Caco-2 (cell line): ENCODE measurements around the gene FOXRED1. TPM values are rescaled to one million over a fixed set of nuclear protein-coding genes. Genes with fewer than 3 reads are reported as not detected.

ENCODE experiments used
- BruUV-seq: library from RNA; stranded (reverse); fragments of 400-500 nt; replicated peaks from 2 replicates; lab custom pipeline; 2021; lab: Mats Ljungman, UMichigan
- CTCF ChIA-PET: fragments of 300-600 bp; sonication (Branson Sonifier 250); formaldehyde crosslinking; loops from one replicate; lab custom pipeline; 2022; ENCODE audit warnings: antibody characterized with exemption; lab: Charles Lee
- POLR2A ChIA-PET: fragments of 300-600 bp; sonication (Branson Sonifier 250); formaldehyde crosslinking; loops from one replicate; lab custom pipeline; 2022; ENCODE audit warnings: antibody characterized with exemption; lab: Charles Lee
- DNase-seq, 2 experiments: peaks; one replicate each; pipeline versions ENCODE4 v3.0.0 to v3.0.0-alpha.2; 2020 to 2022
- H3K27me3 ChIP-seq: replicated peaks from 2 replicates; pipeline ENCODE4 v1.6.0; 2011; ENCODE audit warnings: low read length; ENCODE audit not compliant: control insufficient read depth, insufficient read depth
- H3K36me3 ChIP-seq: 2 replicates; pipeline ENCODE4 v1.5.1; 2011; ENCODE audit warnings: low read length; ENCODE audit not compliant: control insufficient read depth, insufficient read depth
- H3K4me1 ChIP-seq: fragments of 250-450 bp; sonication (Bioruptor Pico); 2 replicates; pipeline ENCODE4 v1.5.1; 2020; ENCODE audit warnings: mild to moderate bottlenecking
- H3K4me3 ChIP-seq: 2 replicates; pipeline ENCODE4 v1.5.1; 2011; ENCODE audit warnings: low read depth, mild to moderate bottlenecking, control low read depth, low read length
- H3K9me3 ChIP-seq: fragments of 250-450 bp; sonication (Bioruptor Pico); 2 replicates; pipeline ENCODE4 v1.5.1; 2020; ENCODE audit warnings: mild to moderate bottlenecking, moderate library complexity
- H3K27ac Mint-ChIP-seq: one replicate; pipeline ENCODE4 v1.8.0; 2022; ENCODE audit warnings: mixed read lengths; ENCODE audit not compliant: unreplicated experiment
- H3K27me3 Mint-ChIP-seq: one replicate; pipeline ENCODE4 v1.8.0; 2022; ENCODE audit warnings: mixed read lengths; ENCODE audit not compliant: insufficient read depth, unreplicated experiment
- H3K36me3 Mint-ChIP-seq: one replicate; pipeline ENCODE4 v1.8.0; 2022; ENCODE audit warnings: mild to moderate bottlenecking, mixed read lengths; ENCODE audit not compliant: insufficient read depth, unreplicated experiment
- H3K4me1 Mint-ChIP-seq: one replicate; pipeline ENCODE4 v1.8.0; 2022; ENCODE audit warnings: low read depth, mixed read lengths; ENCODE audit not compliant: unreplicated experiment
- H3K4me3 Mint-ChIP-seq: one replicate; pipeline ENCODE4 v1.8.0; 2022; ENCODE audit warnings: mild to moderate bottlenecking, moderate library complexity, mixed read lengths; ENCODE audit not compliant: unreplicated experiment
- H3K9me3 Mint-ChIP-seq: one replicate; pipeline ENCODE4 v1.8.0; 2022; ENCODE audit warnings: mixed read lengths; ENCODE audit not compliant: unreplicated experiment
- intact Hi-C: fragments of 100-400 bp; cut with micrococcal nuclease; formaldehyde crosslinking; loops from one replicate; pipeline ENCODE4 v1.10.0; 2022; ENCODE audit not compliant: unreplicated experiment
- total RNA-seq: library from RNA; stranded (reverse); gene quantifications from 2 replicates; pipeline ENCODE4 v1.2.3, GENCODE V29; 2022
- TF ChIP-seq, protein P1 (sequence below), 2 experiments: fragments of 200-600 bp in 1 of 2; IDR thresholded peaks; 1 replicate in 1 of 2; 2 replicates in 1 of 2; pipeline versions ENCODE4 v1.5.1 to v1.8.0; 2011 to 2022; ENCODE audit warnings: antibody characterized with exemption in 1 of 2, control low read depth in 1 of 2, inconsistent platforms in 1 of 2, low read depth in 1 of 2, low read length in 1 of 2, mild to moderate bottlenecking in 1 of 2, moderate library complexity in 1 of 2; ENCODE audit not compliant: insufficient read depth in 1 of 2, severe bottlenecking in 1 of 2, unreplicated experiment in 1 of 2

The FOXRED1 gene
- total RNA-seq, 1 experiment from 2014 or later: 91.7 TPM

DNA sequence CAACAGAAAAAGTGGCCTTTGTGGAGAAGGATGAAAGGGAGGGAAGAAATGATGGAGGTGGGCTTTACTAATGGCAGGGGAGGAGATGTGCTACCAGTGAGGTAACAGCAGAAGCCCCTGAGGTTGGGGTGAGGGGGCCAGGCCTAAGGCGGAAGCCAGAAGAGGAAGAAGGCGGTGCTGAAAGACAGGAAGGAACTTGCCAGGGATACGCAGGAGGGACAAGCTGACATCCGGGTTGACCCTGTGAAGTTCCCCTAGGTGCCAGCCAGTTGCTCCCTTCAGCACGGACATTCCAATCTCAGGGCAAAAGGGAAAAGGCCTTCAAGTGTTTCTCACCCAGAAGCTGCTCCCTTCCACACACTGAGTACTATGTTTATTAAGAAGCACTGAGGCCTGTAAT is 11.6 kb downstream of the FOXRED1 start:
- Histone ChIP-seq H3K4me3 (no peak overlapping the region), H3K27me3 (no peaks in the 10 kb centered on the region), H3K36me3 (peaks cover 3% of the 10 kb centered on the region; the same call in 1 of the 2 replicates), H3K4me1 (peaks cover 7% of the 10 kb centered on the region), H3K9me3 (no peaks in the 10 kb centered on the region)
- Mint-ChIP-seq H3K27ac (no peak overlapping the region), H3K4me1 (peaks cover 11% of the 10 kb centered on the region), H3K36me3 (peaks cover 24% of the 10 kb centered on the region), H3K9me3 (no peaks in the 10 kb centered on the region), H3K4me3 (no peak overlapping the region), H3K27me3 (no peaks in the 10 kb centered on the region)
- POLR2A ChIA-PET: no interaction called here
- no TSS peak for BruUV-seq
- CTCF ChIA-PET: no interaction called here
- TF ChIP-seq, protein P1, sequence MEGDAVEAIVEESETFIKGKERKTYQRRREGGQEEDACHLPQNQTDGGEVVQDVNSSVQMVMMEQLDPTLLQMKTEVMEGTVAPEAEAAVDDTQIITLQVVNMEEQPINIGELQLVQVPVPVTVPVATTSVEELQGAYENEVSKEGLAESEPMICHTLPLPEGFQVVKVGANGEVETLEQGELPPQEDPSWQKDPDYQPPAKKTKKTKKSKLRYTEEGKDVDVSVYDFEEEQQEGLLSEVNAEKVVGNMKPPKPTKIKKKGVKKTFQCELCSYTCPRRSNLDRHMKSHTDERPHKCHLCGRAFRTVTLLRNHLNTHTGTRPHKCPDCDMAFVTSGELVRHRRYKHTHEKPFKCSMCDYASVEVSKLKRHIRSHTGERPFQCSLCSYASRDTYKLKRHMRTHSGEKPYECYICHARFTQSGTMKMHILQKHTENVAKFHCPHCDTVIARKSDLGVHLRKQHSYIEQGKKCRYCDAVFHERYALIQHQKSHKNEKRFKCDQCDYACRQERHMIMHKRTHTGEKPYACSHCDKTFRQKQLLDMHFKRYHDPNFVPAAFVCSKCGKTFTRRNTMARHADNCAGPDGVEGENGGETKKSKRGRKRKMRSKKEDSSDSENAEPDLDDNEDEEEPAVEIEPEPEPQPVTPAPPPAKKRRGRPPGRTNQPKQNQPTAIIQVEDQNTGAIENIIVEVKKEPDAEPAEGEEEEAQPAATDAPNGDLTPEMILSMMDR (IDR thresholded peaks at IDR 0.05; ENCODE audit: insufficient read depth in 1 of 2, low read depth in 1 of 2, low read length in 1 of 2, severe bottlenecking in 1 of 2, unreplicated experiment in 1 of 2): no peak
- intact Hi-C loops: no loop called here
- no peak for DNase-seq

DNA sequence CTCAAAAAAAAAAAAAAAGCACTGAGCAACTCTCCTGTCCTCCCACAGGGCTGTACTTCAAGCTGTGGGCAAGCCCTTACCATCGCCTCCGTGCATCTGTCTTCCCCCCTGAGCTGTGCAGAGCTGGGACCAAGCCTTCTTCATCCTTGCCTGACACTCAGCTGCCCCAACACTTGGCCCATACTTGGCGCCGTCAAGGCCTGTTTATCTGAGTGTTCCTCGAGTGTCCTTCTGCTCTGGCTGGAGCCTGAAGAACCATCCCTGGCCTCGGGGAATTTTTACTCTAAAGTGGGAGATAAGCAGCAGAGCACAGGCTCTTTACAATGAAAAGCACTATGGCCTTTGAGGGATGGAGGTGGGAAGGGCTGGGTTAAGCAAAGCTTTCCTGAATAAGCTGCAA is 12.3 kb downstream of the FOXRED1 start:
- Histone ChIP-seq H3K9me3 (no peaks in the 10 kb centered on the region), H3K27me3 (no peaks in the 10 kb centered on the region), H3K36me3 (no peaks in the 10 kb centered on the region), H3K4me1 (peaks cover 7% of the 10 kb centered on the region), H3K4me3 (no peak overlapping the region)
- no peak overlapping the region for H3K27ac Mint-ChIP-seq
- no peak for DNase-seq
- ChIA-PET CTCF (no interaction called here), POLR2A (interaction anchor here (2.6 kb wide), 1 partner anchor 12 kb away, joined by 14 read pairs; the partner anchor contains the start of genes FOXRED1 and SRPRA)
- TF ChIP-seq, protein P1 (IDR thresholded peaks at IDR 0.05; ENCODE audit: insufficient read depth in 1 of 2, low read depth in 1 of 2, low read length in 1 of 2, severe bottlenecking in 1 of 2, unreplicated experiment in 1 of 2): no peak
- BruUV-seq: no TSS peak
- no peaks in the 10 kb centered on the region for H3K27me3 Mint-ChIP-seq
- H3K9me3 Mint-ChIP-seq: no peaks in the 10 kb centered on the region
- intact Hi-C loops: no loop called here
- peaks cover 21% of the 10 kb centered on the region for H3K36me3 Mint-ChIP-seq
- peaks cover 11% of the 10 kb centered on the region for H3K4me1 Mint-ChIP-seq
- peak overlapping the region; percentile 96 for H3K4me3 Mint-ChIP-seq

DNA sequence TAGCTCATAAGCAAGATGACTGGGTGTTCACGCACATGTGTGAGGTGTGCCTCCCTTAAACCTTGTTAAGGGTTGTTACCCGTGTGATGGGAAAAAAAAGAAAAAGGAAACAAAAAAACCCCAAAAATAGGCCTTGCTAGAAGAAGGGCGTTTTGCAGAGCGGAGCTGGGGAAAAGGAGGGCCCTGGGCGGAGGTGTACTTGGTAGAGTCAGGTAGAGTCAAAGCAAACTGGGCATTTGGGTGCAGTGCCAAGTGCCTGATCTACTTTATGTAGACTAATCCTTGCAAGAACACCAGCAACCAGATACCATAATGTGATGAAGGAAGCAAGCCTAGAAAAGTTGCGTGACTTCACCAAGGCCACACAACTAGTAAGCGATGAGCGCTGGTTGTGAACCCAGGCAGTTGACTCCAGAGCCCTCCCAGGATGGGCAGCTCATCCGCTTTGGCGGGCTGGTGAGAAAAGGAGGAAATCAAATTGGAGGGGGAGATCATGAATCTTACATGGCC is 12.8 kb downstream of the FOXRED1 start:
- H3K36me3 Mint-ChIP-seq: peaks cover 22% of the 10 kb centered on the region
- peaks cover 11% of the 10 kb centered on the region for H3K4me1 Mint-ChIP-seq
- H3K4me3 ChIP-seq: no peak overlapping the region
- H3K27ac Mint-ChIP-seq: peak overlapping the region; percentile 73
- peaks cover 7% of the 10 kb centered on the region for H3K4me1 ChIP-seq
- TF ChIP-seq, protein P1 (IDR thresholded peaks at IDR 0.05; ENCODE audit: insufficient read depth in 1 of 2, low read depth in 1 of 2, low read length in 1 of 2, severe bottlenecking in 1 of 2, unreplicated experiment in 1 of 2): no peak
- no peaks in the 10 kb centered on the region for H3K9me3 Mint-ChIP-seq
- no peak for DNase-seq
- no peaks in the 10 kb centered on the region for H3K27me3 ChIP-seq
- H3K36me3 ChIP-seq: no peaks in the 10 kb centered on the region
- BruUV-seq: no TSS peak
- intact Hi-C loops: no loop called here
- ChIA-PET POLR2A (interaction anchor here (2.6 kb wide), 1 partner anchor 13 kb away, joined by 14 read pairs; the partner anchor contains the start of genes FOXRED1 and SRPRA), CTCF (no interaction called here)
- H3K4me3 Mint-ChIP-seq: peak overlapping the region; percentile 96
- H3K27me3 Mint-ChIP-seq: no peaks in the 10 kb centered on the region
- no peaks in the 10 kb centered on the region for H3K9me3 ChIP-seq
